Suppressor macrophage treated with lipopolysaccharide for 1 hour (primary cell): ENCODE results near the gene CASK.
A peak's percentile ranks its signal among the peaks of the same experiment; 100 is the strongest.

ENCODE experiments used
- DNase-seq, 3 donors: peaks; one replicate each; pipeline ENCODE4 v3.0.0-alpha.2; 2020 to 2022

CASK gene

GRCh38 chrX:41502004-41502403, 421.4 kb downstream of the CASK start:
- no peak for DNase-seq

GRCh38 chrX:41499984-41500383, 423.4 kb downstream of the CASK start:
- no peak for DNase-seq

GRCh38 chrX:41499195-41499594, 424.2 kb downstream of the CASK start:
- no peak for DNase-seq

- peak; percentile 71 to 88 (median 86) for DNase-seq
Measured at GRCh38 chrX:41491267-41492004, 431.9 kb downstream of the CASK start.

GRCh38 chrX:41490446-41490845, 432.9 kb downstream of the CASK start:
- peak in 2 of 3 donors; percentile 7 to 18 for DNase-seq

GRCh38 chrX:41482154-41482850, 441.1 kb downstream of the CASK start:
- DNase-seq = no peak

GRCh38 chrX:41481264-41482109, 441.9 kb downstream of the CASK start:
- DNase-seq = peak; percentile 47 to 55 (median 55)

- DNase-seq = no peak
Measured at GRCh38 chrX:41480508-41481260, 442.7 kb downstream of the CASK start.

- no peak for DNase-seq
Measured at GRCh38 chrX:41478381-41478911, 444.9 kb downstream of the CASK start.

- DNase-seq = no peak
Measured at GRCh38 chrX:41475591-41476241, 447.6 kb downstream of the CASK start.

- no peak for DNase-seq
Measured at GRCh38 chrX:41475191-41475590, 448.2 kb downstream of the CASK start.

GRCh38 chrX:41474726-41475100, 448.6 kb downstream of the CASK start:
- no peak for DNase-seq

- no peak for DNase-seq
Measured at GRCh38 chrX:41473936-41474725, 449.2 kb downstream of the CASK start.

GRCh38 chrX:41472231-41472815, 451.0 kb downstream of the CASK start:
- no peak for DNase-seq

- no peak for DNase-seq
Measured at GRCh38 chrX:41471786-41472185, 451.6 kb downstream of the CASK start.

- no peak for DNase-seq
Measured at GRCh38 chrX:41470706-41471105, 452.6 kb downstream of the CASK start.

- DNase-seq = no peak
Measured at GRCh38 chrX:41468647-41469323, 454.6 kb downstream of the CASK start.
